ENCODE results near the gene EFNA4. TPM values are rescaled to one million over a fixed set of nuclear protein-coding genes. Genes with fewer than 3 reads are reported as not detected.
A peak's percentile ranks its signal among the peaks of the same experiment; 100 is the strongest.

Gene EFNA4
- total RNA-seq, 1 donor from 2014 or later: 46.8 TPM

DNA sequence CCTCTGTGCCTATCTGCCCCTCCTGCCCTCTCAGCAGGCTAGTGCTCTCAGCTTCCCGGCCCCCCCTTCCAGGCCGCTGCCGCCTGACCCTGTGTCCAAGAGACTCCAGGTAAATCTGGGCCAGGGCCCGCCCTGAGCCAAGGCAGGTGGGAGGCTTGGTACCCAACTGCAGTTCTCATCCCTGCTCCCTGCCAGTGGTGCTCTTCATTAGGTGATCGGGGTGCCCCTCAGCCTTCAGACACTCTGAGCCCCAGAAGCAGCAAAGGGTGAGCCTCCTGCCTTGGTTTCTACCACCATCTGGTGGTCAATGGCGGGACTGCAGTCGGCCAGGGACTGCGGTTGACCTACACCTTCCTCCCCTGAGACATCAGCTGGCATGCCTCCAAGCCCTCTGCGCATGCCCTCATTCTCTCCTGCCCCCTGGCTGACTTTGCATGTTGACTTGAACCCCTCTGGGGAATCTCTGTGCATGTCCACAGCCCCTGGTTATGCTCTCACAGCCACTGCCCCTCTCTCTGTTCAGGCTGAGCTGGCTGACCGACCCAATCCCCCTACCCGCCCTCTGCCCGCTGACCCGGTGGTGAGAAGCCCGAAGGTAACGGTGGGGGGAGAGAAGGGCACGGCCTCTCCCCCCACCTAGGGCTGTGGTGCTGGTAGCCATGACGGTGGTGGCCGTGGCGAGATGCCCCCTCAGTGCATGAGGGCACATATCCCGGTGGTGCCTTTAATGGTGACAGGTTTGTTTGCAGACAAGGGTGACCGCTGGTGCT lies 2.0 kb upstream of the EFNA4 start:
- Mint-ChIP-seq H3K27ac (peak overlapping the region; percentile 82), H3K9me3 (ENCODE audit: low read depth) (no peaks in the 10 kb centered on the region), H3K36me3 (ENCODE audit: insufficient read depth) (peaks cover 3% of the 10 kb centered on the region), H3K4me1 (ENCODE audit: low read depth) (peaks cover 26% of the 10 kb centered on the region), H3K4me3 (ENCODE audit: low read depth) (peak overlapping the region; percentile 5), H3K27me3 (peaks cover 3% of the 10 kb centered on the region)
- TF ChIP-seq, protein P1, sequence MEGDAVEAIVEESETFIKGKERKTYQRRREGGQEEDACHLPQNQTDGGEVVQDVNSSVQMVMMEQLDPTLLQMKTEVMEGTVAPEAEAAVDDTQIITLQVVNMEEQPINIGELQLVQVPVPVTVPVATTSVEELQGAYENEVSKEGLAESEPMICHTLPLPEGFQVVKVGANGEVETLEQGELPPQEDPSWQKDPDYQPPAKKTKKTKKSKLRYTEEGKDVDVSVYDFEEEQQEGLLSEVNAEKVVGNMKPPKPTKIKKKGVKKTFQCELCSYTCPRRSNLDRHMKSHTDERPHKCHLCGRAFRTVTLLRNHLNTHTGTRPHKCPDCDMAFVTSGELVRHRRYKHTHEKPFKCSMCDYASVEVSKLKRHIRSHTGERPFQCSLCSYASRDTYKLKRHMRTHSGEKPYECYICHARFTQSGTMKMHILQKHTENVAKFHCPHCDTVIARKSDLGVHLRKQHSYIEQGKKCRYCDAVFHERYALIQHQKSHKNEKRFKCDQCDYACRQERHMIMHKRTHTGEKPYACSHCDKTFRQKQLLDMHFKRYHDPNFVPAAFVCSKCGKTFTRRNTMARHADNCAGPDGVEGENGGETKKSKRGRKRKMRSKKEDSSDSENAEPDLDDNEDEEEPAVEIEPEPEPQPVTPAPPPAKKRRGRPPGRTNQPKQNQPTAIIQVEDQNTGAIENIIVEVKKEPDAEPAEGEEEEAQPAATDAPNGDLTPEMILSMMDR (IDR thresholded peaks at IDR 0.05; ENCODE audit: unreplicated experiment): peak; percentile 98
- DNase-seq (ENCODE audit: low spot score, unreplicated experiment): peak; percentile 94

DNA sequence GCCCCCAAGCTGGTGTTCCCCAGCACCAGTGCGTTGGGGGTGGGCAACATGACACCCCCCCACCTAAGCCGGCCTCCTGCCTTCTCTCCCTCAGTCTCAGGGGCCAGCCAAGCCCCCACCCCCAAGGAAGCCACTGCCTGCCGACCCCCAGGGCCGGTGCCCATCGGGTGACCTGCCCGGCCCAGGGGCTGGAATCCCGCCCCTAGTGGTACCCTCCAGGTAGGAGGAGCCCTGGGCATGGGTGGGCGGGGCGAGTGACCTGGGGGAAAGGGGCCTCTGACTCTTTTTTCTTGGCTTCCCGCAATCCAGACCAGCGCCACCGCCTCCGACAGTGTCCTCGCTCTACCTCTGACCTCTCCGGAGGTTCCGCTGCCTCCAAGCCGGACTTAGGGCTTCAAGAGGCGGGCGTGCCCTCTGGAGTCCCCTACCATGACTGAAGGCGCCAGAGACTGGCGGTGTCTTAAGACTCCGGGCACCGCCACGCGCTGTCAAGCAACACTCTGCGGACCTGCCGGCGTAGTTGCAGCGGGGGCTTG lies 1.3 kb upstream of the EFNA4 start:
- Mint-ChIP-seq H3K27me3 (peaks cover 3% of the 10 kb centered on the region), H3K27ac (no peak overlapping the region), H3K9me3 (ENCODE audit: low read depth) (no peaks in the 10 kb centered on the region), H3K36me3 (ENCODE audit: insufficient read depth) (peaks cover 6% of the 10 kb centered on the region), H3K4me1 (ENCODE audit: low read depth) (peaks cover 28% of the 10 kb centered on the region), H3K4me3 (ENCODE audit: low read depth) (peak overlapping the region; percentile 85)
- TF ChIP-seq, protein P1 (IDR thresholded peaks at IDR 0.05; ENCODE audit: unreplicated experiment): no peak
- peak; percentile 49 for DNase-seq (ENCODE audit: low spot score, unreplicated experiment)

DNA sequence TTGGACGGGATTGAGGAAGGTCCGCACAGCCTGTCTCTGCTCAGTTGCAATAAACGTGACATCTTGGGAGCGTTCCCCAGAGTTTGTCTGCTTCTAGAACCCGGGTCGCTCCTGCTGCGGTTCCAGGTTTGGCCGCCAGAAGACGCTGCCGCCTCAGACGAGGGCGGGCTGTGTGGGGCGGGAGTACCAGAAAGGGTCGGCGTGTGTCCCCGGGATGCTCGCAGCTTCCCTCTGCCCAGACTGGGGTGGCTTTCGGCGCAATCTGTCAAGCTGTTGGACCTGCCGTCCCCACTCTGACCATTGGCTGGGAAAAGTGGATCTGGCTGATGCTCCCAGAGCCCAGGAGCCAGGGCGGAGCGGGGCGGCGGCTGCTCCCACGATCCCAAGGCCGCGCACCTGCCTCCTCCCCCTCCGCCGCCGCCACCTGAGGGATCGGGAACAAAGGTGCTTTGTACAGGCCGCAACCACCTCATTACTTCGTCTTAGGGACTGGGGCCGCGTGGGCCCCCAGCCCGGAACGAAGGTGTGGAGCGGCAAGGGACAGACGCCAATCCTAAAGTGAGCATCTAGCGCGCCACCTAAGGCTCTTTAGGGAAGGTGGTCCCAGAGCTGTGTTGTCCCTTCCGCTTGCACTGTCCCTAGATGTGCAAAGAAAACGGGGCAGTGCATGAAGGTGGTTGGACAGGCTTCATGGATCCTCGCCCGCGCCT lies 683 bp upstream of the EFNA4 start:
- H3K4me1 Mint-ChIP-seq (ENCODE audit: low read depth): peaks cover 28% of the 10 kb centered on the region
- TF ChIP-seq, protein P1 (IDR thresholded peaks at IDR 0.05; ENCODE audit: unreplicated experiment): peak; percentile 82
- DNase-seq (ENCODE audit: low spot score, unreplicated experiment): peak; percentile 75
- peak overlapping the region; percentile 96 for H3K27ac Mint-ChIP-seq
- H3K27me3 Mint-ChIP-seq: peaks cover 3% of the 10 kb centered on the region
- peaks cover 6% of the 10 kb centered on the region for H3K36me3 Mint-ChIP-seq (ENCODE audit: insufficient read depth)
- H3K9me3 Mint-ChIP-seq (ENCODE audit: low read depth): no peaks in the 10 kb centered on the region
- peak overlapping the region; percentile 85 for H3K4me3 Mint-ChIP-seq (ENCODE audit: low read depth)

DNA sequence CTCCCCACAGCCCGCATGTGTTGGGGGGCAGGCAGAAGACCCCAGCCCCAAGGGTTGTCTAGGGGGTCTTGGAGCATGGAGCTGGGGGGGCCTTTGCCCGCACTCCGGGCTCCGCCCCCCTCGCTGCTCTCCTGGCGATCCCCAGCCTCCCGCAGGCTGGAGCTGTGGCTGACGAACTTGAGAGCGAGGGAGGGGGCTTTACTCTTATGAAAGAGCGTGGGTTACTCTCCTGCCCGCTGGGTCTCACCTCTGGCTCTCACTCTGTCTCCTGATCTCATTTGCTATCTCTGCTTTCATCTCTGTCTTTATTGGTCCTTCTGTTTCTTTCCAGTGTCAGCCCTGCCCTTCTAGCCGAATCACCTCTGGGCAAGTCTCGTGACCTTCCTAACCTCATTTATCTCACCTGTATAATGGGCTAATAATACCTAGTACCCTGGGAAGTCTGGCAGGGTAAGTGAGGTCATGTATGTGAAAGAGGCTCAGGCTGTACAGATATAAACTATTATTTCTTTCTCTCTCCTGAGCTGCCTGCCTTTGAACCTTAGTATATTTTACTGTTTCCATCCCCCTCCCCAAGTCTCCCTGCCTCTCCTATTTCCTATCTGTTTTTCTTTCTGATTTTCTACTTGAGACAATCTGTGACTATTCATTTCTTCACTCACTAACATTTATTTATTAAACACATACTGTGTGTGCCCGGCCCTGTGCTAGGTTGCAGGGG lies 731 bp downstream of the EFNA4 start:
- TF ChIP-seq, protein P1 (IDR thresholded peaks at IDR 0.05; ENCODE audit: unreplicated experiment): no peak
- Mint-ChIP-seq H3K4me3 (ENCODE audit: low read depth) (peak overlapping the region; percentile 85), H3K4me1 (ENCODE audit: low read depth) (peaks cover 28% of the 10 kb centered on the region), H3K27ac (peak overlapping the region; percentile 89), H3K27me3 (peaks cover 3% of the 10 kb centered on the region), H3K9me3 (ENCODE audit: low read depth) (no peaks in the 10 kb centered on the region), H3K36me3 (ENCODE audit: insufficient read depth) (peaks cover 12% of the 10 kb centered on the region)
- DNase-seq (ENCODE audit: low spot score, unreplicated experiment): no peak
